B cell (primary cell): Measurements from ENCODE around the gene PARD3B. TPM values are rescaled to one million over a fixed set of nuclear protein-coding genes. Genes with fewer than 3 reads are reported as not detected.

Source experiments
- ATAC-seq: fragments of 200-7000 bp; cut with Tn5 transposase; one replicate; pipeline ENCODE4 v1.10.0; 2021; ENCODE audit warnings: low read depth, mild to moderate bottlenecking, moderate number of reproducible peaks, moderate library complexity
- CTCF ChIA-PET: fragments of 350-600 bp; sonication (Branson Sonifier 250); formaldehyde crosslinking; loops from one replicate; lab custom pipeline; 2021; ENCODE audit warnings: antibody characterized with exemption, inconsistent platforms; lab: Charles Lee
- POLR2A ChIA-PET: fragments of 350-600 bp; sonication (Branson Sonifier 250); formaldehyde crosslinking; loops from one replicate; lab custom pipeline; 2021; ENCODE audit warnings: antibody characterized with exemption; lab: Charles Lee
- DNase-seq: peaks from one replicate; pipeline ENCODE4 v3.0.0; 2013
- H2AFZ ChIP-seq: 2 replicates; pipeline ENCODE4 v1.6.1; 2012; ENCODE audit warnings: mild to moderate bottlenecking, low read depth, low read length; ENCODE audit not compliant: insufficient read depth, poor library complexity, severe bottlenecking
- H3K27ac ChIP-seq, 2 donors: 1 replicate in 1 of 2; 2 replicates in 1 of 2; pipeline ENCODE4 v1.5.1; 2012 to 2013; ENCODE audit warnings: low read length in 2 of 2, mild to moderate bottlenecking in 2 of 2, moderate library complexity in 1 of 2
- H3K27me3 ChIP-seq, 4 experiments: fragments of 200-600 bp in 1 of 4; sonication (generic) in 1 of 4; replicated peaks in 1 of 4; 1 replicate in 2 of 4; 2 replicates in 2 of 4; pipeline versions ENCODE4 v1.6.1 to v1.7.0; 2013 to 2016; ENCODE audit warnings: low read length in 3 of 4, mild to moderate bottlenecking in 2 of 4, mixed read lengths in 1 of 4, moderate library complexity in 1 of 4; ENCODE audit not compliant: insufficient read depth in 4 of 4, control insufficient read depth in 3 of 4; ENCODE audit errors: control extremely low read depth in 1 of 4
- H3K36me3 ChIP-seq, 2 experiments: replicated peaks in 1 of 2; 1 replicate in 1 of 2; 2 replicates in 1 of 2; pipeline versions ENCODE4 v1.6.1 to v1.7.1; 2013; ENCODE audit warnings: low read length in 1 of 2; ENCODE audit not compliant: insufficient read depth in 2 of 2, control insufficient read depth in 1 of 2; ENCODE audit errors: control extremely low read depth in 1 of 2, extremely low read depth in 1 of 2
- H3K4me1 ChIP-seq, 2 donors: fragments of 200-600 bp in 1 of 2; sonication (generic) in 1 of 2; 1 replicate in 1 of 2; 2 replicates in 1 of 2; pipeline versions ENCODE4 v1.5.1 to v1.6.1; 2013 to 2017; ENCODE audit warnings: low read length in 2 of 2; ENCODE audit not compliant: control insufficient read depth in 2 of 2, insufficient read depth in 2 of 2
- H3K4me2 ChIP-seq: replicated peaks from 2 replicates; pipeline ENCODE3; 2012; ENCODE audit warnings: mild to moderate bottlenecking, low read depth, low read length; ENCODE audit not compliant: poor library complexity, severe bottlenecking
- H3K4me3 ChIP-seq, 5 experiments: fragments of 200-600 bp in 1 of 5; sonication (generic) in 1 of 5; 1 replicate in 3 of 5; 2 replicates in 2 of 5; pipeline versions ENCODE4 v1.5.1 to v1.7.0; 2011 to 2016; ENCODE audit warnings: low read length in 4 of 5, mild to moderate bottlenecking in 4 of 5, low read depth in 2 of 5, control low read depth in 1 of 5, moderate library complexity in 1 of 5; ENCODE audit not compliant: insufficient read depth in 1 of 5; ENCODE audit errors: control extremely low read depth in 1 of 5, extremely low read depth in 1 of 5
- H3K79me2 ChIP-seq: fragments of 200-600 bp; sonication (generic); one replicate; pipeline ENCODE4 v1.6.0; 2016; ENCODE audit warnings: low read length; ENCODE audit not compliant: control insufficient read depth, insufficient read depth
- H3K9ac ChIP-seq: fragments of 200-600 bp; sonication (generic); 2 replicates; pipeline ENCODE4 v1.6.1; 2017; ENCODE audit warnings: mild to moderate bottlenecking, low read length, moderate library complexity
- H3K9me3 ChIP-seq, 3 donors: one replicate each; pipeline versions ENCODE4 v1.6.1 to v1.7.1; 2013; ENCODE audit warnings: low read length in 2 of 3; ENCODE audit not compliant: control insufficient read depth in 2 of 3, insufficient read depth in 1 of 3; ENCODE audit errors: control extremely low read depth in 1 of 3
- H4K20me1 ChIP-seq: 2 replicates; pipeline ENCODE4 v1.6.0; 2012; ENCODE audit warnings: mild to moderate bottlenecking, low read length; ENCODE audit not compliant: insufficient read depth, control insufficient read depth, poor library complexity, severe bottlenecking
- H3K27ac Mint-ChIP-seq: one replicate; pipeline ENCODE4 v1.8.0; 2021; ENCODE audit warnings: mixed read lengths
- H3K27me3 Mint-ChIP-seq: one replicate; pipeline ENCODE4 v1.8.0; 2021; ENCODE audit warnings: mixed read lengths
- H3K4me1 Mint-ChIP-seq: one replicate; pipeline ENCODE4 v1.8.0; 2021; ENCODE audit warnings: mixed read lengths
- H3K4me3 Mint-ChIP-seq: one replicate; pipeline ENCODE4 v1.8.0; 2021; ENCODE audit warnings: mixed read lengths
- H3K9me3 Mint-ChIP-seq: one replicate; pipeline ENCODE4 v1.8.0; 2022; ENCODE audit warnings: mixed read lengths; ENCODE audit not compliant: insufficient read depth
- CTCF ChIP-seq: fragments of 200-600 bp; IDR thresholded peaks from one replicate; pipeline ENCODE4 v1.8.0; 2022; ENCODE audit warnings: antibody characterized with exemption, mild to moderate bottlenecking
- EZH2 ChIP-seq: IDR thresholded peaks from 2 replicates; pipeline ENCODE4 v1.6.1; 2012; ENCODE audit warnings: borderline replicate concordance, low read depth, mild to moderate bottlenecking, moderate library complexity, low read length; ENCODE audit not compliant: insufficient read depth, poor library complexity, severe bottlenecking
- WGBS: methylation state at CpG from one replicate; pipeline ENCODE4 v1.1.5; 2013; ENCODE audit warnings: missing lambda C conversion rate; ENCODE audit not compliant: insufficient coverage; 5-methylcytosine and 5-hydroxymethylcytosine counted together
- intact Hi-C: fragments of 100-400 bp; cut with micrococcal nuclease; formaldehyde crosslinking; loops from one replicate; pipeline ENCODE4 v1.10.0; 2022
- polyA plus RNA-seq: library from polyadenylated mRNA; depleted of rRNA; stranded (reverse); fragments of >200 nt; gene quantifications from 2 replicates; pipeline ENCODE4 v1.2.3, GENCODE V29; 2012
- total RNA-seq, 2 donors: library from RNA; stranded (reverse); fragments of 120-200 nt in 1 of 2; gene quantifications; 1 replicate in 1 of 2; 2 replicates in 1 of 2; pipeline versions ENCODE4 v1.2.3 to v1.2.4, GENCODE V29; 2013 to 2022

PARD3B gene
- total and polyA plus RNA-seq, 2 donors (not counting 1 experiment from before 2014, with no cell fraction given), result not detected

GRCh38 chr2:205613970-205614559, 1068.8 kb downstream of the PARD3B start:
- POLR2A ChIA-PET, result no interaction called here
- Mint-ChIP-seq H3K4me1 (no peaks in the 10 kb centered on the region), H3K4me3 (no peak overlapping the region), H3K27me3 (peaks cover 45% of the 10 kb centered on the region), H3K27ac (no peak overlapping the region), H3K9me3 (no peaks in the 10 kb centered on the region)
- H3K9me3 ChIP-seq, result peaks cover 0 to 9% (median 0%) of the 10 kb centered on the region in 3 donors
- H3K27me3 ChIP-seq, result peaks cover 0 to 8% (median 7%) of the 10 kb centered on the region in 4 experiments
- no peaks in the 10 kb centered on the region for H4K20me1 ChIP-seq
- no peak overlapping the region for H3K4me2 ChIP-seq
- CTCF ChIA-PET, result no interaction called here
- no peak overlapping the region for H2AFZ ChIP-seq
- H3K4me3 ChIP-seq, result no peak overlapping the region
- no peak for TF ChIP-seq CTCF
- no peak for TF ChIP-seq EZH2
- H3K27ac ChIP-seq, result no peak overlapping the region
- H3K79me2 ChIP-seq, result no peaks in the 10 kb centered on the region
- intact Hi-C loops, result no loop called here
- no peak for ATAC-seq
- no peak for DNase-seq
- no peaks in the 10 kb centered on the region for H3K36me3 ChIP-seq
- WGBS, result 67% methylated on average over 1 of the region's 3 CpGs
- no peak overlapping the region for H3K9ac ChIP-seq
- H3K4me1 ChIP-seq, result no peaks in the 10 kb centered on the region

GRCh38 chr2:205614965-205615364, 1069.7 kb downstream of the PARD3B start:
- Histone ChIP-seq H3K27me3 (peaks cover 0 to 8% (median 4%) of the 10 kb centered on the region in 4 experiments), H3K9me3 (peaks cover 0 to 9% (median 0%) of the 10 kb centered on the region in 3 donors), H4K20me1 (no peaks in the 10 kb centered on the region), H3K4me1 (no peaks in the 10 kb centered on the region), H2AFZ (no peak overlapping the region), H3K36me3 (no peaks in the 10 kb centered on the region), H3K4me2 (no peak overlapping the region), H3K79me2 (no peaks in the 10 kb centered on the region), H3K9ac (no peak overlapping the region), H3K4me3 (no peak overlapping the region), H3K27ac (no peak overlapping the region)
- no peak for TF ChIP-seq CTCF
- no peak for TF ChIP-seq EZH2
- WGBS, result 93% methylated on average over 3 of the region's 4 CpGs
- ATAC-seq (no peak), DNase-seq (no peak)
- Mint-ChIP-seq H3K4me1 (no peaks in the 10 kb centered on the region), H3K27ac (no peak overlapping the region), H3K27me3 (peaks cover 39% of the 10 kb centered on the region), H3K4me3 (no peak overlapping the region), H3K9me3 (no peaks in the 10 kb centered on the region)
- ChIA-PET CTCF (interaction anchor here (1.0 kb wide), 1 partner anchor 63 kb away, joined by 3 read pairs; no protein-coding TSS in a partner anchor), POLR2A (no interaction called here)
- intact Hi-C loops, result no loop called here
